Fibroblast of mammary gland (primary cell): ENCODE results near the gene GIPC3.

Experiments
- DNase-seq: peaks from one replicate; pipeline ENCODE4 v3.0.0-alpha.2; 2010; ENCODE audit warnings: low read depth
- H3K4me3 ChIP-seq: 2 replicates; pipeline ENCODE4 v1.5.1; 2011; ENCODE audit warnings: low read depth, mild to moderate bottlenecking, low read length, moderate library complexity; ENCODE audit not compliant: control insufficient read depth
- TF ChIP-seq, protein P1 (sequence below): conservative IDR thresholded peaks from 2 replicates; pipeline ENCODE4 v1.5.1; 2011; ENCODE audit warnings: low read depth, low read length, inconsistent platforms; ENCODE audit not compliant: control insufficient read depth, insufficient read depth

Gene GIPC3

DNA sequence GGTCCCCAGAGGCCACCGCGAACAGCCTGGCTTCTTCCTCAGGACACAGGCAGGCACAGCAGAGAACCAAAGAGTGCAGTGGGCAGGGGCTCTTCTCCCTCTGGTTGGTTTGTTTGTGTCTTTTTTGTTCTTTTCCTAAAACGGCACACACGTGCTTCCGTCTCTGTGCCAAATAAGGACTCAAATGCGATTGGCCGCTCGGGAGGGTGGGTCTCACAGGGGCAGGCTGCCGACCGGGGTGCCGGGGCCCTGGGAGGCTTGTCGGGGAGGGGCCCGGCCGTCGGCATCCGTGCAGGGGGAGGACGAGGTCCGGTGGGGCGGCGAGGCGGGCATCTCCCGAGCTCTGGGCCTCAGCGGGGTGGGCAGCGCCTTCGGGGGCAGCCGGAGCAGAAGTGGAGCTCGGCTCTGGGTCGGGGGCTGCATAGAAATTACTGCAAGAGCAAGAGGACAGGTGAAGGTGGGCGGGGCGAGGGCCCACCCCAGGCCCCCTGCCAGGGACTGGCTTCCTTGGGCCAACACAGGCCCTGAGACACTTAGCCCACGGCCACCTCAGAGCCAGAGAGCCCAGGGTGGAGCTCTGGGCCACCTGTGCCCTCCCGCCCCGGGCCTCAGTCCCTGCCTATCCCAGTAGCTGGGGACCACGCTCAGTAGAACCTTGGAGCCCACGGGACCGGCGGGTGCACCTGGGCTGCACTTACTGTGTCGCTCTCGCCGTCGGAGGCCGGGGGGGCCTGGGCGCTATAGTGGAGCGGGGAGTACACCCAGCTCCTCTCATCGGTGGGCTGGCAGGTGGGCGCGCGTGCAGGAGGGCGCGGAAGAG, 47.7 kb downstream of the GIPC3 start:
- H3K4me3 ChIP-seq: no peak overlapping the region
- DNase-seq: no peak
- TF ChIP-seq, protein P1, sequence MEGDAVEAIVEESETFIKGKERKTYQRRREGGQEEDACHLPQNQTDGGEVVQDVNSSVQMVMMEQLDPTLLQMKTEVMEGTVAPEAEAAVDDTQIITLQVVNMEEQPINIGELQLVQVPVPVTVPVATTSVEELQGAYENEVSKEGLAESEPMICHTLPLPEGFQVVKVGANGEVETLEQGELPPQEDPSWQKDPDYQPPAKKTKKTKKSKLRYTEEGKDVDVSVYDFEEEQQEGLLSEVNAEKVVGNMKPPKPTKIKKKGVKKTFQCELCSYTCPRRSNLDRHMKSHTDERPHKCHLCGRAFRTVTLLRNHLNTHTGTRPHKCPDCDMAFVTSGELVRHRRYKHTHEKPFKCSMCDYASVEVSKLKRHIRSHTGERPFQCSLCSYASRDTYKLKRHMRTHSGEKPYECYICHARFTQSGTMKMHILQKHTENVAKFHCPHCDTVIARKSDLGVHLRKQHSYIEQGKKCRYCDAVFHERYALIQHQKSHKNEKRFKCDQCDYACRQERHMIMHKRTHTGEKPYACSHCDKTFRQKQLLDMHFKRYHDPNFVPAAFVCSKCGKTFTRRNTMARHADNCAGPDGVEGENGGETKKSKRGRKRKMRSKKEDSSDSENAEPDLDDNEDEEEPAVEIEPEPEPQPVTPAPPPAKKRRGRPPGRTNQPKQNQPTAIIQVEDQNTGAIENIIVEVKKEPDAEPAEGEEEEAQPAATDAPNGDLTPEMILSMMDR: no peak

DNA sequence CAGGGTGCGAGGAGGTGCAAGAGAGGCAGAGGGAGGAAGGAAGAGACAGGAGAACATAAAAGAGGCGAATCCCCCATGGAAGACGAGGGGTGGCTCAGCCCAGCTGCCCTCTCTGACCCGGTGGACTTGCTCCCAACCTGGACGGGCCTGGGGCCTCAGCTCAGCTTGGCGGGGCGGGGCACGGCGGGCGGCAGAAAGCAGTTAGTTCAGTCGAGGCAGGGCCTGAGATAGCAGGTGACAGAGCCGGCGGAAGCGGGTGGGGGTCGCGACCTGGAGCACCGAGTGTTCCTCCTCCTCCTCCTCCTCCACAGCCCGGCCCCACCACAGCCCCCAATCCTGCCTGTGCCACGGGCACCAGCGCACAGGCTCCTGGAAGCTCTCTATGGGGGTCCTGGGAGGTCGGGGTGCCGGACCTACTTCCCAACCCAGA, 48.3 kb downstream of the GIPC3 start:
- TF ChIP-seq, protein P1: no peak
- H3K4me3 ChIP-seq: no peak overlapping the region
- no peak for DNase-seq

GRCh38 chr19:3634496-3635045, 49.3 kb downstream of the GIPC3 start:
- DNase-seq: no peak
- TF ChIP-seq, protein P1: no peak
- no peak overlapping the region for H3K4me3 ChIP-seq

GRCh38 chr19:3636506-3636905, 51.2 kb downstream of the GIPC3 start:
- TF ChIP-seq, protein P1: no peak
- no peak for DNase-seq
- H3K4me3 ChIP-seq: no peak overlapping the region

- no peak overlapping the region for H3K4me3 ChIP-seq
- TF ChIP-seq, protein P1: no peak
- DNase-seq: no peak
Measured at GRCh38 chr19:3636962-3637361, 51.7 kb downstream of the GIPC3 start.

DNA sequence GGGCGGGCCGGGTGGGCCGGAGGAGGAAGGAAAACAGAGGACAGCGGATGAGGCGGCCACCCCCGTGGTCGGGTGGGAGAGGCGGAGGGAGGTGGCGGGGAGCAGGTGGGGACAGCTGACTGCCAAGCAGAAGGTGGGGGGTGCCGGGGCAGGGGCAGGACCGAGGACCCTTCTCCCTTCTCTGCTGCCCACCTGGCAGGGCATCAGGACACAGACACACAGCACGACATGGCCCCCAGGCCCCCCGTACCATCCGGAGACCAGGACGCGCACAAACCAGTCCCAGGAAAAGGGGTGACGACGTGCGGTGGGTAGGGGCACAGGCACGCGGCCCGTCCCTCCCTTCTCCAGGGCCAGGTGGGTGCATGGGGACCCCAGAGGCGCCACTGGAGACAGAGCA, 52.3 kb downstream of the GIPC3 start:
- no peak for DNase-seq
- no peak overlapping the region for H3K4me3 ChIP-seq
- TF ChIP-seq, protein P1: no peak
